COLO668 (cell line): ENCODE measurements around the gene MIEF1.
A peak's percentile ranks its signal among the peaks of the same experiment; 100 is the strongest.
"Not testable (repeated sequence)": the region's sequence is repeated elsewhere in the genome, so short reads cannot be mapped to it uniquely, and the experiment has no call there.

Source experiments
- DNase-seq: peaks from one replicate; lab custom pipeline; 2025; ENCODE audit not compliant: unreplicated experiment; lab: John Stamatoyannopoulos, UW

The MIEF1 gene

GRCh38 chr22:39512026-39512425 is 9.9 kb downstream of the MIEF1 start:
- no peak for DNase-seq

GRCh38 chr22:39513791-39514190 is 11.7 kb downstream of the MIEF1 start:
- no peak for DNase-seq

- peak; percentile 52 for DNase-seq
Measured at GRCh38 chr22:39514373-39514973, 12.4 kb downstream of the MIEF1 start.

- no peak for DNase-seq
Measured at GRCh38 chr22:39515266-39516050, 13.4 kb downstream of the MIEF1 start.

- DNase-seq, result no peak
Measured at GRCh38 chr22:39517470-39517869, 15.4 kb downstream of the MIEF1 start.

GRCh38 chr22:39518144-39518786 is 16.2 kb downstream of the MIEF1 start:
- no peak for DNase-seq

- DNase-seq, result peak; percentile 65
Measured at GRCh38 chr22:39518996-39519680, 17.0 kb downstream of the MIEF1 start.

- peak; percentile 98 for DNase-seq
Measured at GRCh38 chr22:39519681-39520225, 17.7 kb downstream of the MIEF1 start.

GRCh38 chr22:39520226-39521105 is 18.4 kb downstream of the MIEF1 start, which contains the start of gene ATF4:
ATF4 (plus strand) TSS chr22:39520562; CDS start chr22:39521446, 884 bp downstream.
- peak; percentile 95 for DNase-seq

GRCh38 chr22:39521106-39521885 is 19.2 kb downstream of the MIEF1 start:
- DNase-seq, result not testable (repeated sequence)

GRCh38 chr22:39522091-39522490 is 20.0 kb downstream of the MIEF1 start:
- DNase-seq, result not testable (repeated sequence)

GRCh38 chr22:39522567-39523300 is 20.6 kb downstream of the MIEF1 start:
- DNase-seq, result peak; percentile 57

- DNase-seq, result peak; percentile 37
Measured at GRCh38 chr22:39524089-39524752, 22.1 kb downstream of the MIEF1 start.

- DNase-seq, result no peak
Measured at GRCh38 chr22:39524753-39525657, 22.9 kb downstream of the MIEF1 start.

- DNase-seq, result no peak
Measured at GRCh38 chr22:39525658-39525975, 23.5 kb downstream of the MIEF1 start.

- peak; percentile 28 for DNase-seq
Measured at GRCh38 chr22:39526736-39527171, 24.7 kb downstream of the MIEF1 start.

- DNase-seq, result peak; percentile 73
Measured at GRCh38 chr22:39527481-39527961, 25.4 kb downstream of the MIEF1 start.
